OCI-M2 (cell line): ENCODE results near the gene HAPLN2.

Experiments
- DNase-seq: peaks from one replicate; lab custom pipeline; 2025; ENCODE audit not compliant: unreplicated experiment; lab: John Stamatoyannopoulos, UW

The HAPLN2 gene

GRCh38 chr1:156643778-156644092 lies 24.5 kb downstream of the HAPLN2 start:
- DNase-seq, result no peak

DNA sequence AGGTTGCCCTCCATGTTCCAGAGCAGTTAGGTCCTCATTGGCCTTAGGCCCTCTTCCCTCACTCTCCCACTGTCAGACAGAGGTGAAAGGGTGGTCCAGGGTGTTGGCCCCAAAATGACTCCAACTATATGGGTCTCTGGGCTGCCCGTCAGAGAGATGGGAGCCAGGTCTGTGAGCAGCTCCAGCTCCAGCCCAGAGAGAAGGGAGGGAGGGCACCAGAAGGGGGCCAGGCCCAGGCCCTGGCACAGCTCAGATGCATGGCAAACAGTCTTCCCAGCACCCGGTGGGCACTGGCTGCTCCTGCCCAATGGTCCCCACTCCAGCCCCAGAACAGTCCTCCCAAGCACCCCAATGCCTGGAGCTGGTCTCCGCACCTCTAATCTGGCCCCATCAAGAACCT lies 24.9 kb downstream of the HAPLN2 start:
- no peak for DNase-seq

- DNase-seq, result no peak
Observed at GRCh38 chr1:156644640-156645039, 25.4 kb downstream of the HAPLN2 start.

GRCh38 chr1:156645056-156645455 lies 25.8 kb downstream of the HAPLN2 start:
- no peak for DNase-seq

DNA sequence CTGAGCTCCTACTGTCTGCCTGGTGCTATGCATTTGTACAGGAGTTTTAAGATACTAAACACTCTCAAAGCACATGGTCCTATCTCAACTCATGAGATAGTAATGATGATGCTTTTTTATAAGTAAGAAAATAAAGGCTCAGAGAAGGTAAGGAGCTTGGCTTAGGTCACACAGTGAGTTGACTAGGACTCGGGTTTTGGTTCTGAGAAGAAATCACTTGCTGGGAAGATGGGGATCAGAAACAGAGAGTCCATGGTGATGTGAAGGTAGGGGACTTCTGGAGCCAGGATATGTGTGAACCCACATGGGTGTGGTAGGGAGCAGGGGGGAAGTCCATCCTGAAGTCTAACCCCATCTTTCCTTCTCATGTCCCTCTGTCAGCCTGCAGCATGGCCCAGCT lies 26.5 kb downstream of the HAPLN2 start:
- DNase-seq, result no peak

- no peak for DNase-seq
Observed at GRCh38 chr1:156646738-156647211, 27.6 kb downstream of the HAPLN2 start.

DNA sequence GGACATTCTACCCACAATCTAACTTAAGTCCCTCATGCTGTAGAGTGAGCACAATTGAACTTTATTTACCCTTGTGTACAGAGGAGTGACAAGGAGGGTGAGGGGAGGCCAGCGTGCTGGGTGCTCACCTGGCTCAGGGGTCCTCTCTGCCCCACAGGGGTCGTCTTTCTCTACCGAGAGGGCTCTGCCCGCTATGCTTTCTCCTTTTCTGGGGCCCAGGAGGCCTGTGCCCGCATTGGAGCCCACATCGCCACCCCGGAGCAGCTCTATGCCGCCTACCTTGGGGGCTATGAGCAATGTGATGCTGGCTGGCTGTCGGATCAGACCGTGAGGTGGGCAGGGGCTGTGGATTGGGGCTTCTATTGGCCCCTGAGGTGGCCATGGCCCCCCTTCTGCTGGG lies 28.1 kb downstream of the HAPLN2 start:
- DNase-seq, result no peak

DNA sequence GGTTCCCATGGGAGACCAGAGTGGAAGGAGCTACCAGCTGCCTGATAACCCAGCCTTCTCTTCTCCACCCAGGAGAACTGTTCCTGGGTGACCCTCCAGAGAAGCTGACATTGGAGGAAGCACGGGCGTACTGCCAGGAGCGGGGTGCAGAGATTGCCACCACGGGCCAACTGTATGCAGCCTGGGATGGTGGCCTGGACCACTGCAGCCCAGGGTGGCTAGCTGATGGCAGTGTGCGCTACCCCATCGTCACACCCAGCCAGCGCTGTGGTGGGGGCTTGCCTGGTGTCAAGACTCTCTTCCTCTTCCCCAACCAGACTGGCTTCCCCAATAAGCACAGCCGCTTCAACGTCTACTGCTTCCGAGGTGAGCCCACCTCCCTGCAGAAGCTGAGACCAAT lies 29.3 kb downstream of the HAPLN2 start:
- no peak for DNase-seq

GRCh38 chr1:156648951-156649350 lies 29.7 kb downstream of the HAPLN2 start:
- DNase-seq, result no peak

- DNase-seq, result no peak
Observed at GRCh38 chr1:156652131-156652991, 33.1 kb downstream of the HAPLN2 start.

DNA sequence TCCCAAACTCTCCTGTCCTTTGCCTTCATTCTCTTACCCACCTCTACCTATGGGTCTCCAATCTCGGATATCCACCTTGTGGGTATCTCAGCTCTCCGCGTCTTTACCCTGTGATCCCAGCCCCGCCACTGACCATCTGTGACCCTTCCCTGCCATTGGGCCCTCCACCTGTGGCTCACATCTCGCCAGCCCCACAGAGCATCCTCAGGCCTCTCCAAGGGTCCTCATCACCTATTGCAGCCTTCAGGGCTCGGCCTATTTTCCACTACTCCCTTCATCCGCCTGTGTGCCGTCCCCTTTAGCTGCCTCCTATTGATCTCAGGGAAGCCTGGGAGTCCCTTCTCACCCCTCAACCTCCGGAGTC lies 33.8 kb downstream of the HAPLN2 start:
- no peak for DNase-seq

DNA sequence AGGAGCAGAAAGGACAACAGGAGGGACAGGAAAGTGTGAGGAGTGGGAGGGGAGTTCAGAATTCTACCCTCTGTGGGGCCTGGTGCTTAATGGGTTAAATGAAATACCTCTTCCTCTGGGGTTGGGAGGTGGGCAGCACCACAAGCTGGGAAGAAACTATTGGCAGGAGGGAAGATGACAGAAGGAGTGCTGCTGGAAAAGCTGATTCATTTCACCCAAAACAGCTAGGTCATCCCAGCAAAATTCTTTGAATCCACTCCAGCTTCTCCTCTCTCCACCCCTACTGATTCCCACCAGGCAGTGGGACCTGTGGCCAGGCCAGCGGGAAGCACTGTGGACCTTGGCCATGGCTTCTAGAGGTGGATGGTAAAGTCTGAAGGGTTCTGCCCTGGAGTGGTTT lies 35.5 kb downstream of the HAPLN2 start:
- no peak for DNase-seq

DNA sequence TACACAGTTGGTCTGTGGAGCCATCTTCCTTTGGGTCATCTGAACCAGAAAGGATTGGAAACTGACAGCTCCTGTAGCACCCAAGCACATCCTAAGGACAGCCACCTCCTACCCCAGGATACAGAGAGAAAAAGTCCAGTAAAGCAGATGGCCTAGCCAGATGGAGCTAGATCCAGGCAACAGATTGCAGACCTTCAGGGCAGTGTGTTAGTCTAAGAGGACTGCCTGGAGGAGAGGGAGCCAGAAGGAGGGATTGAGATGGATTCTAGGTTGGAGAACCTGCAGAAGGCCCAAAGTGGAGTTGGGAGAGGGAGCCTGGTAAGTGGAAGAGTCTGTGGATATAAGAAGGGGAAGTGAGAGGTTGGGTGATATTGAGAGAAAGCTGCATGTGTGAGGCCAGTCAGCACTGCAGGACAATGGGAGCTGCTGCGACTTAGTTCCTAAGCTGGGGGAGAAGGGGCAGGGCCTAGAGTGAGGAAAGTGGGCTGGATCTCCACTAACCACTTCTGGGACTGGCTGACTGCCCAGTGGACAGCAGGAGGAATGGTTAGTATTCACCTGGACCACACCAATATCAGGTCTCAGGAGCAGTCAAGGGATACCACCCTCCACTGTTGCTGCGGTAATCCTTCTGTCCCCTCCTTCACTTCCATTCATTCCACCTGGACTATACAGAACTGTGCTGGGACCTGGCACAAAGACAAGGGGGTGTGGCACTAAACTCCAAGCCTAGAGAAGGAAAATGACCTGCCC lies 36.1 kb downstream of the HAPLN2 start:
- DNase-seq, result no peak

GRCh38 chr1:156655904-156656516 lies 36.8 kb downstream of the HAPLN2 start:
- DNase-seq, result no peak

DNA sequence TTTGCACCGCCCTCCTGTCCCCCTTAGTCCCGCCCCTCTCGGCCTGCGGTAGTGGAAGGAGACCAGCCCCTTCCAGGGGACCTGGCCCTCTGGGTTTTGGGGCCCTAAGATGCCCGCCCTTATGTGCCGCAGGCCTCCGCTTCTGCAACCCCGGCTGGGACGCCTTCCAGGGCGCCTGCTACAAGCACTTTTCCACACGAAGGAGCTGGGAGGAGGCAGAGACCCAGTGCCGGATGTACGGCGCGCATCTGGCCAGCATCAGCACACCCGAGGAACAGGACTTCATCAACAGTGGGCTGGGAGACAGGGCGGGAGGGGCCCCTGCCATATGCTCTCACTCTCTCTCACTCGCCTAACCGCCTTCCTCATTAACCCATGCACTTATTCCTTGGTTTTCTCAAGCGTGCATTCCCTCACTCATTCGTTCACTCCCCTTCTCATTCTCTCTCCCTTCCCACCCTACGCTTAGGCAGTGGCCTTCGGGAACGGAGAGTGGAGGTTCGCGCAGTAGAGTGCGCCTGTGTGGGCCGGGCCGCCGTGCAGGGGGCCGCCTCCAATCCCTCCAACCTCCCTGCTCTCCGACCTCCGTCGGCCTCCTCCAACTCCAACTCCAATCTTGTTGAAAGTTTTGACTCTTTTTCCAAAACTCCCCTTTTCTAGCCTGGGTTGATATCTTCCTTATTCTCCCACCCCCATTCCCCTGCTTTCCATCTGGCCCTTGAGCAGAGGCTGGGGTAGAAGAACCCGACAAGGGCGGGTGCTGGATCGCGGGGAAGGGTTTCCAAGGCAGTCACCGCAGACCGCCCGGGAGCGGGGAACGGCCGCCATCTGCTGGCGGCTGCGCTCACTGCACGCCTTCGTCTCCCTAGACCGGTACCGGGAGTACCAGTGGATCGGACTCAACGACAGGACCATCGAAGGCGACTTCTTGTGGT lies 37.9 kb downstream of the HAPLN2 start:
- DNase-seq, result no peak

- no peak for DNase-seq
Observed at GRCh38 chr1:156657741-156658319, 38.6 kb downstream of the HAPLN2 start.

- no peak for DNase-seq
Observed at GRCh38 chr1:156658496-156658895, 39.3 kb downstream of the HAPLN2 start.

DNA sequence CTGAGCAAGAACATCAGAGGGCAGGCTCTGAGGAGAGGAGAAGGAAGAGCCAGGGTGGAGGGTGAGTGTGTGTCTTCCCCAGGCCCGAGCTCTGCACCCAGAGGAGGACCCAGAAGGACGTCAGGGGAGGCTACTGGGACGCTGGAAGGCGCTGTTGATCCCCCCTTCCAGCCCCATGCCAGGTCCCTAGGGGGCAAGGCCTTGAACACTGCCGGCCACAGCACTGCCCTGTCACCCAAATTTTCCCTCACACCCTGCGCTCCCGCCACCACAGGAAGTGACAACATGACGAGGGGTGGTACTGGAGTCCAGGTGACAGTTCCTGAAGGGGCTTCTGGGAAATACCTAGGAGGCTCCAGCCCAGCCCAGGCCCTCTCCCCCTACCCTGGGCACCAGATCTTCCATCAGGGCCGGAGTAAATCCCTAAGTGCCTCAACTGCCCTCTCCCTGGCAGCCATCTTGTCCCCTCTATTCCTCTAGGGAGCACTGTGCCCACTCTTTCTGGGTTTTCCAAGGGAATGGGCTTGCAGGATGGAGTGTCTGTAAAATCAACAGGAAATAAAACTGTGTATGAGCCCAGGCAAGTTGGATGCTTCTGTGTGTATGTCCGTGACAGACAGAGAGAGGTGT lies 39.8 kb downstream of the HAPLN2 start:
- no peak for DNase-seq

GRCh38 chr1:156659661-156659987 lies 40.4 kb downstream of the HAPLN2 start:
- no peak for DNase-seq
